OCI-M2 (cell line): ENCODE measurements around the gene KCNK7.
A peak's percentile ranks its signal among the peaks of the same experiment; 100 is the strongest.
"Not testable (repeated sequence)": the region's sequence is repeated elsewhere in the genome, so short reads cannot be mapped to it uniquely, and the experiment has no call there.

Experiments
- DNase-seq: peaks from one replicate; lab custom pipeline; 2025; ENCODE audit not compliant: unreplicated experiment; lab: John Stamatoyannopoulos, UW

The KCNK7 gene

GRCh38 chr11:65574811-65575567 lies 20.6 kb downstream of the KCNK7 start:
- no peak for DNase-seq

GRCh38 chr11:65574109-65574810 lies 21.3 kb downstream of the KCNK7 start:
- DNase-seq = peak; percentile 52

- DNase-seq = no peak
These were observed 22.1 kb downstream of the KCNK7 start for GRCh38 chr11:65573391-65574079.

- no peak for DNase-seq
These were observed 23.1 kb downstream of the KCNK7 start, which contains the start of gene FAM89B for GRCh38 chr11:65572356-65573051. FAM89B (plus strand) TSS chr11:65572538; CDS start chr11:65572670, 132 bp downstream.

- DNase-seq = no peak
These were observed 23.7 kb downstream of the KCNK7 start for GRCh38 chr11:65571940-65572339.

GRCh38 chr11:65571420-65571819 lies 24.2 kb downstream of the KCNK7 start:
- DNase-seq = no peak

- DNase-seq = peak; percentile 46
These were observed 25.4 kb downstream of the KCNK7 start, which contains the start of gene ZNRD2 for GRCh38 chr11:65569973-65570918. ZNRD2 (plus strand) TSS chr11:65570477; CDS start chr11:65570492, 15 bp downstream.

GRCh38 chr11:65569164-65569972 lies 26.2 kb downstream of the KCNK7 start:
- DNase-seq = no peak

GRCh38 chr11:65565624-65566453 lies 29.8 kb downstream of the KCNK7 start:
- DNase-seq = no peak

- DNase-seq = not testable (repeated sequence)
These were observed 30.6 kb downstream of the KCNK7 start for GRCh38 chr11:65564879-65565559.

- DNase-seq = no peak
These were observed 32.0 kb downstream of the KCNK7 start for GRCh38 chr11:65563601-65564000.

GRCh38 chr11:65562788-65563187 lies 32.8 kb downstream of the KCNK7 start:
- DNase-seq = no peak

GRCh38 chr11:65562020-65562419 lies 33.6 kb downstream of the KCNK7 start:
- DNase-seq = no peak

- DNase-seq = no peak
These were observed 34.8 kb downstream of the KCNK7 start for GRCh38 chr11:65560555-65561418.

GRCh38 chr11:65559951-65560537 lies 35.6 kb downstream of the KCNK7 start:
- no peak for DNase-seq

GRCh38 chr11:65559535-65559934 lies 36.1 kb downstream of the KCNK7 start:
- no peak for DNase-seq
